A549 treated with RU486 at 1 μM for 4 hours (cell line): ENCODE measurements around the gene TBX20. TPM values are rescaled to one million over a fixed set of nuclear protein-coding genes. Genes with fewer than 3 reads are reported as not detected.

ENCODE experiments used
- total RNA-seq: library from RNA; stranded (reverse); fragments of 200-300 nt; extraction: Qiagen RNA extraction; gene quantifications from 5 replicates; pipeline ENCODE4 v1.2.3, GENCODE V29; 2022; ENCODE audit warnings: low read depth

TBX20 gene
- total RNA-seq = 1.3 to 2.5 TPM (median 2.0 TPM) in 5 replicates

GRCh38 chr7:35253710-35254495 is at the start of gene TBX20:
TSS of gene TBX20 (minus strand) at chr7:35254100. CDS start at chr7:35253620, 480 bp downstream.

Other genes with a start within 250 kb of the TBX20 start
- gene DPY19L1, start 216.6 kb downstream of the TBX20 start, total RNA-seq = 36.1 to 47.8 TPM (median 43.7 TPM) in 5 replicates